Measurements from ENCODE around the gene SNX24.

GRCh38 chr5:122870219-122870856 is 24.9 kb downstream of the SNX24 start:
- TF ChIP-seq, protein P1, sequence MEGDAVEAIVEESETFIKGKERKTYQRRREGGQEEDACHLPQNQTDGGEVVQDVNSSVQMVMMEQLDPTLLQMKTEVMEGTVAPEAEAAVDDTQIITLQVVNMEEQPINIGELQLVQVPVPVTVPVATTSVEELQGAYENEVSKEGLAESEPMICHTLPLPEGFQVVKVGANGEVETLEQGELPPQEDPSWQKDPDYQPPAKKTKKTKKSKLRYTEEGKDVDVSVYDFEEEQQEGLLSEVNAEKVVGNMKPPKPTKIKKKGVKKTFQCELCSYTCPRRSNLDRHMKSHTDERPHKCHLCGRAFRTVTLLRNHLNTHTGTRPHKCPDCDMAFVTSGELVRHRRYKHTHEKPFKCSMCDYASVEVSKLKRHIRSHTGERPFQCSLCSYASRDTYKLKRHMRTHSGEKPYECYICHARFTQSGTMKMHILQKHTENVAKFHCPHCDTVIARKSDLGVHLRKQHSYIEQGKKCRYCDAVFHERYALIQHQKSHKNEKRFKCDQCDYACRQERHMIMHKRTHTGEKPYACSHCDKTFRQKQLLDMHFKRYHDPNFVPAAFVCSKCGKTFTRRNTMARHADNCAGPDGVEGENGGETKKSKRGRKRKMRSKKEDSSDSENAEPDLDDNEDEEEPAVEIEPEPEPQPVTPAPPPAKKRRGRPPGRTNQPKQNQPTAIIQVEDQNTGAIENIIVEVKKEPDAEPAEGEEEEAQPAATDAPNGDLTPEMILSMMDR (conservative IDR thresholded peaks at IDR 0.05 in 1 of 2, IDR thresholded peaks at IDR 0.05 in 1 of 2; ENCODE audit: low read depth in 1 of 2, low read length in 2 of 2) = no peak
- no peak for TF ChIP-seq EZH2 (IDR thresholded peaks at IDR 0.05; ENCODE audit: low read length, missing control alignments)
